Heart right ventricle (tissue), 16 donors: Measurements from ENCODE around the gene SNX19. TPM values are rescaled to one million over a fixed set of nuclear protein-coding genes. Genes with fewer than 3 reads are reported as not detected.
A peak's percentile ranks its signal among the peaks of the same experiment; 100 is the strongest.

Experiments used
- ATAC-seq, 8 donors: fragments of 200-7000 bp; cut with Tn5 transposase; one replicate each; pipeline ENCODE4 v1.9.1; 2020; ENCODE audit warnings: mild to moderate bottlenecking in 8 of 8, moderate library complexity in 8 of 8, moderate number of reproducible peaks in 1 of 8
- DNase-seq, 2 donors: peaks; one replicate each; pipeline ENCODE4 v3.0.0-alpha.2; 2020
- H3K27ac ChIP-seq, 10 donors: fragments of 200-600 bp; sonication (generic) in 2 of 10; one replicate each; pipeline versions ENCODE4 v1.5.0 to v1.8.0; 2020 to 2022; ENCODE audit warnings: mild to moderate bottlenecking in 3 of 10
- H3K27me3 ChIP-seq, 7 donors: fragments of 200-600 bp; one replicate each; pipeline ENCODE4 v1.8.0; 2021 to 2022; ENCODE audit warnings: mild to moderate bottlenecking in 2 of 7
- H3K36me3 ChIP-seq, 9 donors: fragments of 200-600 bp; sonication (generic) in 1 of 9; one replicate each; pipeline versions ENCODE4 v1.5.0 to v1.8.0; 2020 to 2022; ENCODE audit warnings: mild to moderate bottlenecking in 2 of 9
- H3K4me1 ChIP-seq, 9 donors: fragments of 200-600 bp; sonication (generic) in 1 of 9; one replicate each; pipeline versions ENCODE4 v1.5.0 to v1.8.0; 2020 to 2022; ENCODE audit warnings: mild to moderate bottlenecking in 4 of 9
- H3K4me3 ChIP-seq, 10 donors: fragments of 200-600 bp; sonication (generic) in 2 of 10; one replicate each; pipeline versions ENCODE4 v1.5.0 to v1.8.0; 2020 to 2022; ENCODE audit warnings: mild to moderate bottlenecking in 7 of 10, moderate library complexity in 2 of 10
- H3K9me3 ChIP-seq, 11 donors: fragments of 200-600 bp in 10 of 11; sonication (generic) in 2 of 11; one replicate each; pipeline versions ENCODE4 v1.5.0 to v1.8.0; 2013 to 2022; ENCODE audit warnings: mild to moderate bottlenecking in 2 of 11, control low read depth in 1 of 11, moderate library complexity in 1 of 11
- WGBS, 2 donors: extraction: QIAGEN DNeasy Blood & Tissue Kit; methylation state at CpG; one replicate each; pipeline ENCODE4 v1.1.7; 2013; ENCODE audit warnings: inconsistent platforms in 1 of 2; 5-methylcytosine and 5-hydroxymethylcytosine counted together
- intact Hi-C, 10 donors: fragments of 100-400 bp; cut with DNase I; formaldehyde crosslinking; loops; one replicate each; pipeline versions ENCODE4 v1.11.1 to v1.14.2; 2022
- polyA plus RNA-seq, 2 donors: library from polyadenylated mRNA; stranded (reverse); fragments of 200-250 nt; gene quantifications; one replicate each; pipeline ENCODE4 v1.2.3, GENCODE V29; 2013
- total RNA-seq, 10 donors: library from RNA; stranded (reverse); fragmentation: NEBNext Ultra II Directional in 3 of 10; extraction: Animal tissue kit (Norgen Biotek cat#: 25700) in 3 of 10; gene quantifications; one replicate each; pipeline versions ENCODE4 v1.2.1 to v1.2.4, GENCODE V29; 2021 to 2023
- TF ChIP-seq, protein P1 (sequence below), 9 donors: fragments of 200-600 bp; sonication (generic) in 2 of 9; IDR thresholded peaks; one replicate each; pipeline versions ENCODE4 v1.5.0 to v1.8.0; 2021 to 2022; ENCODE audit warnings: antibody characterized with exemption in 9 of 9, mild to moderate bottlenecking in 5 of 9, moderate library complexity in 1 of 9
- donor health status: Arrhythmogenic right ventricular cardiomyopathy.
- donor health status: ischemic (EF 13 %, LVEDD 7.1; RV severe dilation, severe dysfunction).
- donor health status: healthy with polysubstance abuse.
- donor health status: DM: no; HTN: yes; CAD: no.
- donor health status: DM: no; HTN: no; CAD: no.
- donor health status: ischemic (EF 25% LVEDD 6.9; RV normal size, moderate dysfunction).
- donor health status: ischemic (EF 25% LVEDD 5.7; RV mildly dilated, moderate dysfunction).
- donor health status: healthy.
- donor health status: DM: yes; HTN: yes; CAD: no.
- donor health status: Ischemic cardiomyopathy.
- donor health status: ischemic (EF 35%, LVEDD 5.7; RV mildly dilated, moderate dysfunction).
- donor health status: nonischemic (EF 11% LVEDD 7.7; RV severe dilation, severe dysfunction).
- donor health status: DM: yes; HTN: yes; CAD: no.
- donor health status: PGD.
- donor health status: ischemic (EF 29% LVEDD 5.4; RV normal size, mild dysfunction).
- donor health status: nonischemic (EF 23%, LVEDD 6.1; RV moderate dilation, normal function).

The SNX19 gene
- total and polyA plus RNA-seq, 12 donors = 10.4 to 60.9 (median 53.5) TPM

DNA sequence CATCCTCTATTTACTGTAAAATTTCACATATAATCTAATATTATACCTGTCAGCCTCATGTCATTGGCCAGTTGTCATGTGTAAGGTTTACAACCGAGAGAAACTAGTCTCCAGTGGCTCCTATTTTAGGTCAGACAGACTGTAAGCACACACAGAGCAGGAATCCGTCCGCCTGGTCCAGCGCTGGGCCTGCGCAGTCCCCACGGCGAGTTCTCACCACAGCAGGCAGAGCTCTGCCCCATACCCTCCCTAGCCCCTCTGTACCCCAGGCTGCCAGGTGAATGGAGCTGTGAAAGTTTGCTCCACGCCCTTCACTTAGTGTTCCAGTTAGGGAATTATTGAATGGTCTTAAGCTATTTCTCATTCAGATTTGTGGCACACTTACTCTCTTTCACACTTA is 63.7 kb downstream of the SNX19 start:
- intact Hi-C loops = no loop called here
- no peak overlapping the region for H3K4me3 ChIP-seq
- no peak for DNase-seq
- no peaks in the 10 kb centered on the region for H3K4me1 ChIP-seq
- H3K27me3 ChIP-seq = no peaks in the 10 kb centered on the region
- TF ChIP-seq, protein P1, sequence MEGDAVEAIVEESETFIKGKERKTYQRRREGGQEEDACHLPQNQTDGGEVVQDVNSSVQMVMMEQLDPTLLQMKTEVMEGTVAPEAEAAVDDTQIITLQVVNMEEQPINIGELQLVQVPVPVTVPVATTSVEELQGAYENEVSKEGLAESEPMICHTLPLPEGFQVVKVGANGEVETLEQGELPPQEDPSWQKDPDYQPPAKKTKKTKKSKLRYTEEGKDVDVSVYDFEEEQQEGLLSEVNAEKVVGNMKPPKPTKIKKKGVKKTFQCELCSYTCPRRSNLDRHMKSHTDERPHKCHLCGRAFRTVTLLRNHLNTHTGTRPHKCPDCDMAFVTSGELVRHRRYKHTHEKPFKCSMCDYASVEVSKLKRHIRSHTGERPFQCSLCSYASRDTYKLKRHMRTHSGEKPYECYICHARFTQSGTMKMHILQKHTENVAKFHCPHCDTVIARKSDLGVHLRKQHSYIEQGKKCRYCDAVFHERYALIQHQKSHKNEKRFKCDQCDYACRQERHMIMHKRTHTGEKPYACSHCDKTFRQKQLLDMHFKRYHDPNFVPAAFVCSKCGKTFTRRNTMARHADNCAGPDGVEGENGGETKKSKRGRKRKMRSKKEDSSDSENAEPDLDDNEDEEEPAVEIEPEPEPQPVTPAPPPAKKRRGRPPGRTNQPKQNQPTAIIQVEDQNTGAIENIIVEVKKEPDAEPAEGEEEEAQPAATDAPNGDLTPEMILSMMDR (IDR thresholded peaks at IDR 0.05) = no peak
- no peaks in the 10 kb centered on the region for H3K36me3 ChIP-seq
- WGBS, 2 donors = 76 to 77% methylated on average over 8 of the region's 8 CpGs
- ATAC-seq = no peak
- no peak overlapping the region for H3K27ac ChIP-seq
- H3K9me3 ChIP-seq = peaks cover 0 to 17% (median 0%) of the 10 kb centered on the region in 11 donors

DNA sequence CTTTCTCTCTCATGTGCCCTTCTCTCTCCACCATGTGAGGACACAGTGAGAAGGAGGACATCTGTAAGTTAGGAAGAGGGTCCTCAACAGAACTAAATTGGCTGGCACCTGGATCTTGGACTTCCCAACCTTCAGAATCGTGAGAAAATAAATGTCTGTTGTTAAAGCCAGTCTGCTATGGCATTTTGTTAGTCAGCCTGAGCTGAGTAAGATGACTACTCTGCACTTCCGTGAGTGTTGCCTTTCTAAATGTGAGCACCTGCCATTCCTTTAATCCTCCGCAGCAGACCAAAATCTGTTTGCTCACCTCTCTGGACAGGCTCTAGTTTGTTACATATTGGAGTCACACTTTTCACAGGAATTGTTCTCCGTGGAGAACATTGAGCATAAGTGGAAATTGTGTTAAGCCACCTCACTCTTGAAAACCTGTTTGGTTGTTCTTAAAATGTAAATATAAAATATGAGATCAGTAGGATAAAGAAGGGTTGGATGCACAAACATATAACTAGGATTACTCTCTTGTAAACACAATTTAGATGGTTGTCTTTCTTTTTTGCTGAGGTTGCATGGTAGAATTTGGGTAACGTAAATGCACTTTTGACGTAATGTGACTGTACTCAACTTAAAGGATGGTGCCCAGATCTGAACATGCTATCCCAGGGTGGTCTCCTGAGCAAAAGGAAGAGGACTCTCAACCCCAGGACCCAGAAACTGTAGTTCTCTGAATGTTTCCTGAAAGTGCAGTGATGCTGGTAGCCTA is 65.9 kb downstream of the SNX19 start:
- 88 to 94% methylated on average over 6 of the region's 6 CpGs for WGBS, 2 donors
- ATAC-seq = no peak
- TF ChIP-seq, protein P1 (IDR thresholded peaks at IDR 0.05) = no peak

DNA sequence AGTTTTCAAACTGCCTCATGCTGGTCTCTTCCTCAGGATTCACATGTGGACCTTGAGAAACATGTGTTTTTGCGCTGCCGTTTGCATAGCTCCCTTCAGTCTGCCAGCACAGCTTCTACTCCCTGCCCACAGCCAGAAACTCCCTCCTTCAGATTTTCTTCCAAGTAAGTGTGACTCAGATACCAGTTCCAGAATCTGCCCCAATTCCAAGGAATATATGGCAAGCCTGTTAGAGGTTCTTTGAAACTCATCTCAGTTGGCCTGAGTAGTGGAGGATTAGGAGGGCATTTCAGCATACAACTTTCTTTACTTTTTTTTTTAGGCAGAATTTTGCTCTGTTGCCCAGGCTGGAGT is 67.1 kb downstream of the SNX19 start:
- no peak for DNase-seq
- H3K27ac ChIP-seq = no peak overlapping the region
- ATAC-seq = peak in 1 of 8 donors; percentile 65
- no peaks in the 10 kb centered on the region for H3K36me3 ChIP-seq
- intact Hi-C loops = no loop called here
- H3K4me1 ChIP-seq = no peaks in the 10 kb centered on the region
- no peaks in the 10 kb centered on the region for H3K27me3 ChIP-seq
- TF ChIP-seq, protein P1 (IDR thresholded peaks at IDR 0.05) = no peak
- H3K4me3 ChIP-seq = no peak overlapping the region
- peaks cover 0 to 17% (median 0%) of the 10 kb centered on the region in 11 donors for H3K9me3 ChIP-seq
- WGBS, 2 donors = 81 to 88% methylated on average over 2 of the region's 2 CpGs

More for the DNA sequence above, 65.9 kb downstream of the SNX19 start:
- no peak for DNase-seq
- no peaks in the 10 kb centered on the region for H3K36me3 ChIP-seq
- no peak overlapping the region for H3K27ac ChIP-seq
- H3K9me3 ChIP-seq = peaks cover 0 to 17% (median 0%) of the 10 kb centered on the region in 11 donors
- no peak overlapping the region for H3K4me3 ChIP-seq
- H3K27me3 ChIP-seq = no peaks in the 10 kb centered on the region
- intact Hi-C loops = no loop called here
- no peaks in the 10 kb centered on the region for H3K4me1 ChIP-seq

DNA sequence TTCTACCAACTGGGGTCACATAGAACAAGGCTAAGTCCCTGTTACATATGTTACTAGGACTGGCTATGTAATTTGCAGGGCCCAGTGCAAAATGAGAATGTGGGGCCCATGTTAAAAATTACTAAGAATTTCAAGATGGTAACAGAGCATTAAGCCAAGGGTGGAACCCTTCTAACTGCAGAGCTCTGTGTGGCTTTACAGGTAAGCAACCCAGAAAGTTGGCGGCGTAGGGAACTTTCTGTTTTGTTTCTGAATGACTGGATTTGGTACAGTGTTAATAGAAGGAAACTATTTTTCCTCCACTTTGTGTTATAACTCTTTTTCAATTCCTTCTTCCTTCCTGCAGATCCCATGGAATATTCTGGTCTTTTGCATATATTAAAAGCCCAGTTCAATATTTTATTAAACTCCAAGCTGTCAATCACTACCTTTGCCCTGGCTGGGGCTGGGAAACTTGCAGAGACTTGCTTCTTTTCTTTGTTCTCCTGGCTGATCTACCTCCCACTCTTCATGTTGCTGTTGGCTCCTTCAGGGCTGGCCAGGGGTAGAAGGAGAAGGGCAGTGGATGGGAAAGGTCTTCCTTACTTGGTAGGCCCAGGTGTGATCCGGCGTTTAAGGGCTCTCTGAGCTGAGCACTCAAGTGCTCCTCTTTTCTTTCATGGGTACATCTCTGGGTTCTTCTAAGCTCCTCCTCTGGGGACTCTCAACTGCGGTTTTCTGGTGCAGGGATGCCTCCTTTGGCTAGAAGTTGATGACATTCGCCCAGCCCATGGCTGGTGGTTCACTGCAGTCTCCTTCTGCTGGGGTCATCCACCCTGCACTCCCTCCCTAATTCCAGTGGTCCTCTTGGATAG is 67.7 kb downstream of the SNX19 start:
- 86 to 94% methylated on average over 6 of the region's 6 CpGs for WGBS, 2 donors
- DNase-seq = no peak
- no peaks in the 10 kb centered on the region for H3K4me1 ChIP-seq
- ATAC-seq = peak in 1 of 8 donors; percentile 13
- intact Hi-C loops = no loop called here
- TF ChIP-seq, protein P1 (IDR thresholded peaks at IDR 0.05) = no peak
- peaks cover 0 to 19% (median 0%) of the 10 kb centered on the region in 11 donors for H3K9me3 ChIP-seq
- no peak overlapping the region for H3K4me3 ChIP-seq
- no peak overlapping the region for H3K27ac ChIP-seq
- no peaks in the 10 kb centered on the region for H3K27me3 ChIP-seq
- H3K36me3 ChIP-seq = no peaks in the 10 kb centered on the region
